ENCODE results near the gene CELA3A.
A peak's percentile ranks its signal among the peaks of the same experiment; 100 is the strongest.
"Not testable (repeated sequence)": the region's sequence is repeated elsewhere in the genome, so short reads cannot be mapped to it uniquely, and the experiment has no call there.

Gene CELA3A, protein sequence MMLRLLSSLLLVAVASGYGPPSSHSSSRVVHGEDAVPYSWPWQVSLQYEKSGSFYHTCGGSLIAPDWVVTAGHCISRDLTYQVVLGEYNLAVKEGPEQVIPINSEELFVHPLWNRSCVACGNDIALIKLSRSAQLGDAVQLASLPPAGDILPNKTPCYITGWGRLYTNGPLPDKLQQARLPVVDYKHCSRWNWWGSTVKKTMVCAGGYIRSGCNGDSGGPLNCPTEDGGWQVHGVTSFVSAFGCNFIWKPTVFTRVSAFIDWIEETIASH

DNA sequence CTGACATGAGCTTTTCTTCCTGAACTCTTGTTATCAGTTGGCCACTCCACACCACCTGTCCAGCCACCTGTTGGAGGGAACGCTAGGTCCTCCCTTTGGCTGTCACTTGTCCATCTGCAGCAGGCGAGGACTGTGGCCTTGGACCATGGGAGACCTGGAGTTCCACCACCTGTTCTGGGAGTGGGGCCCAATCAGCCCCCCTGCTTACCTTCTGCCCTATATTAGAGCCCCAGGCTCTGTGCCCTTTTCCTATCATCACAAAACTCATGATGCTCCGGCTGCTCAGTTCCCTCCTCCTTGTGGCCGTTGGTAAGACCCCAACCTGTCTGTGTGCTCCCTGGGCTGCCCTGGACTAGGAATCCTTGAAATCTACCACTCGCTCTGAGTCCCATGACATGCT is at the start of gene CELA3A:
Gene CELA3A, plus strand, starts transcription at position 249 of the 400 bp plus-strand sequence. Its CDS starts 18 bp downstream, at position 267.
- DNase-seq: no peak

- DNase-seq: no peak
Measured at GRCh38 chr1:21952786-21953520, 48.5 kb upstream of the CELA3A start.

- DNase-seq: no peak
Measured at GRCh38 chr1:21955058-21955457, 46.4 kb upstream of the CELA3A start.

DNA sequence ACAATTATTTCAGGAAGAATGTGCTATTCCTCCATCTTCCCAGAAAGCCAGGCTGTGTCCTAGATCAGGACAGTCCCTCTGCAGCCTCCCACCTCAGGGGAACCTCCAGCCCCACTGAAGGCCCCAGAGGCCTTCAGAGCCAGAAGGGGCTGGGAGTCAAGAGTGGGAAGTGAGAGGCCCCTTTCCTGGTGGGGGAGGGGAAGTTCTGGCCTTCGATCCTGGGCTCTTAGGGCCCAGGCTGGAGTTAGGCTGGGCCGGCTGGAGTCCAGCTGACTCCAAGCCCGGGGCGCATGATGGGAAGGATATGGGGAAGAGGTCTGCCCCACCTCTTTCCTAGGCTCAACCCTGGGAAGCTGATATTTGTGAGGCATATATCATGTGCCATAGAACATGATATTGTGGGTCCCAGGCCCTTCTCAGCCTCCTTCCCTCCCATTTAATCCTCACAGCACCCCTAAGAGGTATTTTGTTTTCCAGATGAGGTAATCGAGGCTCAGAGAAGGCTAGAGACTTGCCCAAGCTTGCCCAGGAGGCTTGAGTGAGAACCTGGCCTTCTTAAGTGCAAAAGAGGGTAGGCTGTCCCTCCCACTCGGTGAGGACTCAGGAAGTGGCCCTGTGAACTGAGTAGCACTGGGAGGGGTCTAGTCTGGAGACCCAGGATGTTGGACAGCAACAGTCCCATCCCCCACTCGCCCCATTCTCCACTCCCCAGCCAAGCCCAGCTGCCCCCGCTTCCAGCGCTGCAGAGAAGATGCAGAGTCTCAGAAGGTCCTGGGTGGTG is 45.8 kb upstream of the CELA3A start:
- no peak for DNase-seq

DNA sequence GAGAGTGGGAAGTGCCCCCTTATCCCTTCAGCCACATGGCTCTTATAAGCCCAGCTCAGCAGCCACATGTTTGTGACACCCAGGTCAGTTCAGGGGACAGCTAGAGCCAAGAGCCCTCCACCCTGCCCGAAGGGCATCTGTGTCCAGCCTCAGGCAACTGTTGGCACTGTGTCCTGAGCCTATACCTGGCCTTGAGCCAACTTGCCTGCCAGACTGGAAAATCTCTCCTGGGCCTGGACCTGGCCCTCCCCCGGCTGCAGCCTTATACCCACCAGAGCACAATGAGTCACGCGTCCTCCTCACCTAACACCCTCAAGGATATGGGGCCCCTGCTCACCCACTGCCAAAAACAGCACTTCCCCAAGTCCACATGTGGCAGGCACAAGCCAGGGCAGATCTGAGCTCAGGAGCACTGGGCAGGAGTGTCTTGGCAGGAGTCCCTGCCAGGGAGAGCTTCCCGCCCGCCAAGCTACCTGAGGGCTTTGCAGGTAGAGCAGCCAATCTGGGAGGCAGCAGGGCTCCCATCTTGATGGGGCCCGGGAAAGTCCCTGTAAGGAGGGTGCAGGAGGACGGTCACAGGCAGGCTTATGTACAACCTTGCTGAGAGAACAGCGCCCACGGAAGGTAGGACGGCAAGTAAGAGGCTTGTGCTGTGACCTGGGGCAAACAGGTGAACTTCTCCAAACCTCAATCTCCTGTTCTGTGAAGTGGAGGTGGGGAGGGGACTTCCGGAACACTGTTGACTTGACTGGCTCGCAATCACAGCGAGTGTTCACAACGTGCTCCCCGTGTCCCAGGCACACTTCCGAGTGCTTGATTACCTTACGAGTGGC is 44.5 kb upstream of the CELA3A start:
- peak in 1 of 2 donors; percentile 76 for DNase-seq

- DNase-seq: no peak
Measured at GRCh38 chr1:21961337-21961736, 40.1 kb upstream of the CELA3A start.

GRCh38 chr1:21961799-21962198 is 39.7 kb upstream of the CELA3A start:
- DNase-seq: no peak

DNA sequence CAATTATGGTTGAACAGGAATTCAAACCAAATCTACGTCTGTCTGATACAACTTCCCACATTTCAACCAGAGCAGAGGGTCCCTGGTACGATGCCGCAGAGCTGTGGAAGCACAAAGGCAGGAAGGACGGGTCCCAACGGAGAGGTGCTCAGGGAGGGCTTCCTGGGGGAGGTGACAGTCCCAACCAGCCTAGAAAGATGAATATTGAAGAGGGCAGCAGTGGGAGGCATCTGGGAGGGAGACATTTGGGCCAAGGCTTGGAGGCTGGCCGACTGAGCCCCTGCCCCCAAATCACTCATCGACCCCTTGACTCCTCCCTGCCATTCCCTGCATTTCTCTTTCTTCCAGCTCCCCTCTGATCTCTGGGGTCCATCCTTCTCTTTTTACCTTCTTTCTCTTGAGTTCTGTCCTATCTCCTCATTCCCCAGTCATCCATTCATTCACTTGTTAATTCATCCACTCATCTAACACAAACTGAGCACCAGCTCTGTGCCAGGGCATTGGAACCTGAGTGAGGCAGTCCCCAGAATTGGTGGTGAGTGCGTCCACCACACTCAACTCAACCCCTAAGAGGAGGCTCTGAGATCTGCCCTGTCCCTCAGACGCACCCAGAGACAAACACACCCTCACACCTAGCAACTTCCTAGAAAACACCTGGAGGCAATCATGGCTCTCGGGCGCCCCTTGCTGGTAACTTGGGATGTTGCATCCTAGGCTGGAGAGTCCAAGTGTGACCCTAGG is 37.8 kb upstream of the CELA3A start:
- DNase-seq: peak; percentile 44 to 78

DNA sequence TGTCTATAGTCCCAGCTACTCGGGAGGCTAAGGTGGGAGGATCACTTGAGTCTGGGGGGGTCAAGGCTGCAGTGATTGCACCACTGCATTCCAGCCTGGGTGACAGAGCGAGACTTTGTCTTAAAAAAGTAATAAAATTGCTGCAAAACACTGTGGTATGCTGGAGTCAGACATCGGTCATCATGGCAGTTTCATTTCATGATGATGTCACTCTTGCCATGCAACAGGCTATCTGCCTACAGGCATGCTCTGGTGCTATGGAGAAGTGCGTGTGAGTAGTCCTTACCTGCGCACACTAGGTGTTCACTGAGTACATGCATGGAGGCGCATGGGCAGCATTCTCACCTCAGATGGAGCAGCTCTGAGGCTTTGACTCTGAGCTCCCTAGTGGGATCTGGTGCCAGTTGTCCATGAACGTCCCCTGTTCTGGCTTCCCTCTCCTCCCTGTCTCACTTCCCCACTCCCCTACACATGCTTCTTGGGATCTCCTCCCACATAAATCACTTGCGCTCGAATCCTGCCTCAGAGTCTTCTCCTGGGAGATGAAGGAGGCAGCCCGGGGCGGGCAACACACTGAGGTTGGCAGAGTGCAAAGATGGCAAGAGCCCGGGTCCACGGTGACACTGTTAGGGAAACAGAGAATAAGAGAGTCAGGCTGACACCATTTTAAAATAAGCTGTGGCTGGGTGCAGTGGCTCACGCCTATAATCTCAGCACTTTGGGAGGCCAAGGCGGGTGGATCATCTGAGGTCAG is 35.0 kb upstream of the CELA3A start:
- DNase-seq: no peak

DNA sequence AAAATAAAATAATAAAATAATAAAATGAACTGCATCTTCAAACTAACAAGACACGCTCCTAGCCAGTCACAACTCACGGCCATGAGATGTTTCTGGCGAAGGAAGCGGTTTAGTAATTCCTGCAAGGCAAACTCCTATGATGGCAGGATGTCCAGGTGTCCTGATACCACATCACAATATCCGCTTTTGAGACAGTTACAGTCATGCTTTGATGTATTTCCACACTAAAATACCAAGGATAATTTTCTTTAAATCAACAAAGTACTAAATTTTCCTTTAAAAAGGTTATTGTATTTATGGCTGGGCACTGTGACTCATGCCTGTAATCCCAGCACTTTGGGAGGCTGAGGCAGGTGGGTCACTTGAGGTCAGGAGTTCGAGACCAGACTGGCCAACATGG is 34.2 kb upstream of the CELA3A start:
- DNase-seq: not testable (repeated sequence)

GRCh38 chr1:21969066-21969465 is 32.4 kb upstream of the CELA3A start:
- not testable (repeated sequence) for DNase-seq

DNA sequence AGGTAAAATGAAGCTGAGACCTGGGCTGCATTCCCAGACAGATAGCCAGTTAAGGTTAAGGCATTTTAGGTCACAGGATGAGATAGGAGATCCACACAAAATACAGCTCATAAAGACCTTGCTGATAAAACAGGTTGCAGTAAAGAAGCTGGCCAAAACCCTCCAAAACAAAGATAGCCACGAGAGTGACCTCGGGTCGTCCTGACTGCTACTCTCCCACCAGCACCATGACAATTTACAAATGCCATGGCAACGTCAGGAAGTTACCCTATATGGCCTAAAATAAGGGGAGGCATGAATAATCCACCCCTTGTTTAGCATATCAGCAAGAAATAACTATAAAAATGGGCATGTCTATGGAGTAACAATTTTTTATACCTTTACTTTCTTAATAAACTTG is 30.9 kb upstream of the CELA3A start:
- DNase-seq: not testable (repeated sequence)

DNA sequence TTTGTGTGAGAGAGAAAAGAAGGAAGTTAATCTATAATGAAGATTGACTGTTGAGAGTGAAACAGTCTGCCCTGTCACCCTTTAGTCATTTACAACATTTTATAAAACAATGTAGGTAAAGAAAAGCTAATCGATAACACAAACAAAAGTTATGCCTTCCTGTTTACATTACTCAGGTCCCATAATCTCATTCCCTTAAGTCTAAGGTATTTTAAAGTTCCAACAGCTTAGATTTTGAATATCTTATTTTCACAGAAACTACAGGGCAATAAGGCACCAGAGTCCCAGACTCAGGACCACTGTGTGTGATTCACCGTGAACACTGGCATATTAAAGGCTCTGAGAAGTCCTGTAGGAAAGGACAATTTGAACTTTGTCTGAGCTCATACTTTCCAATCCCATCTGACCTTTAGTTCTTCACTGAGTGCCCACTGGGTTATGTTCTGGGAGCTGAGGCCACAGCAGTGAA is 28.4 kb upstream of the CELA3A start:
- DNase-seq: not testable (repeated sequence)

DNA sequence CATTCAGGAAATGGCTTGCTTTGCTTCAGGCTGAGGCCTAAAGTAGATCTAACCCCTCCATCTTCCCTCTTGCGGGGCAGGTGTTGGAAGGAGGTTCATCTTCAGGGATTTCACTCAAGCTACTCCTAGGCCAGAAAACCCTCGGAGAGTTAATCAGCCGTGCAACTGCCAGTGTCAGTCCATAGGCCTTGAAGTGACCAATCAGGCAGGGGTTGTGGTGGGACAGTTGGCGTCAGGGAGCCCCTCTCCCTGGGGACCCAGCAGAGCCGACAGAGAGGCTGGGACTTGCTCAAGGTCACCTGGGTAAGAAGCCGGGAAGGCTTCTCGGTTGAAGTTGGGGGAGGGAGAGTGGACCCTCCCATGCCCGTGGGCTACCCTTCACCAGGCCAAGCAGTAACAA is 27.5 kb upstream of the CELA3A start:
- not testable (repeated sequence) for DNase-seq

DNA sequence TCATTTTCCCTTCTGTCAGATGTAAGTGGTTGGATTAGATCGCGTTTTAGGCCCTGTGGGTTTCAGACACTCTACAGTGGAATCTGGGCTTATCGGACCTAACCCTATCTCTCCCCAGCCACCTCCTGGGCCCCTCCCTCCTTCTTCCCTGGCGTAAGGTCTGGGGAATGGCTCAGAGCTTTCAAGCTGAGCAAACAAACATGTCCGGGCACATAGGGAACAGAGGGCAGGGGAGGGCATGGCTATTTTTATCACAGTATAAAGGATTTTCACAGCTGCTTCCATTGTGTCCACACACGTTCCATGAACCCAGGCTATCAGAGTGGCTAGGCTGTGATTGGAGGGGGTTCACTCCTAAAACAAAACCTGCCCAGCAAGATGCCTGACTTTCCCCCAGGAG is 26.8 kb upstream of the CELA3A start:
- DNase-seq: not testable (repeated sequence)

GRCh38 chr1:21975296-21975695 is 26.2 kb upstream of the CELA3A start:
- DNase-seq: not testable (repeated sequence)

DNA sequence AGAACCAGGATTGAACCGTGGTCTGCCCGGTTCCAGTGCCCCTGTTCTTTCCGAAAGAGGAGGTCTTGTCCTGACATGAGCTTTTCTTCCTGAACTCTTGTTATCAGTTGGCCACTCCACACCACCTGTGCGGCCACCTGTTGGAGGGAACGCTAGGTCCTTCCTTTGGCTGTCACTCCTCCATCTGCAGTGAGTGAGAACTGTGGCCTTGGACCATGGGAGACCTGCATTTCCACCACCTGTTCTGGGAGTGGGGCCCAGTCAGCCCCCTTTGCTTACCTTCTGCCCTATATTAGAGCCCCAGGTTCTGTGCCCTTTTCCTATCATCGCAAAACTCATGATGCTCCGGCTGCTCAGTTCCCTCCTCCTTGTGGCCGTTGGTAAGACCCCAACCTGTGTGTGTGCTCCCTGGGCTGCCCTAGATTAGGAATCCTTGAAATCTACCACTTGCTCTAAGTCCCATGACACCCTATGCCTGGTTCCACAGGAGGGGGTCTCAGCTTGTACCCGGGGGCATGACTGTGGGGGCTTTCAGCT is 24.7 kb upstream of the CELA3A start, which contains the start of gene CELA3B:
Gene CELA3B, plus strand, starts transcription at position 320 of the 537 bp plus-strand sequence. Its CDS starts 18 bp downstream, at position 338.
- DNase-seq: not testable (repeated sequence)

GRCh38 chr1:21978209-21978608 is 23.2 kb upstream of the CELA3A start:
- DNase-seq: not testable (repeated sequence)

GRCh38 chr1:21980515-21981220 is 20.8 kb upstream of the CELA3A start:
- DNase-seq: not testable (repeated sequence)

GRCh38 chr1:21981253-21981652 is 20.2 kb upstream of the CELA3A start:
- not testable (repeated sequence) for DNase-seq

Measured in bone marrow (tissue), 2 donors.